HEK293T (cell line): ENCODE results near the gene TLX3.

Experiments
- ARNT ChIP-seq: fragments of 450-650 bp; IDR thresholded peaks from 2 replicates; pipeline ENCODE4 v1.6.1; 2017; ENCODE audit warnings: mild to moderate bottlenecking
- BHLHE40 ChIP-seq: fragments of 450-650 bp; IDR thresholded peaks from 2 replicates; pipeline ENCODE4 v1.6.1; 2016; ENCODE audit warnings: mild to moderate bottlenecking, moderate library complexity, borderline replicate concordance
- ELF4 ChIP-seq: fragments of 450-650 bp; IDR thresholded peaks from 2 replicates; pipeline ENCODE4 v1.6.1; 2017; ENCODE audit warnings: antibody characterized with exemption
- FOXK2 ChIP-seq: fragments of 450-650 bp; IDR thresholded peaks from 2 replicates; pipeline ENCODE4 v1.6.1; 2016; ENCODE audit warnings: mild to moderate bottlenecking
- FOXM1 ChIP-seq: fragments of 450-650 bp; IDR thresholded peaks from 2 replicates; pipeline ENCODE4 v1.6.1; 2017; ENCODE audit warnings: mild to moderate bottlenecking, borderline replicate concordance
- NFRKB ChIP-seq: fragments of 450-650 bp; IDR thresholded peaks from 2 replicates; pipeline ENCODE4 v1.6.1; 2016; ENCODE audit warnings: mild to moderate bottlenecking, moderate library complexity
- SUZ12 ChIP-seq: fragments of 450-650 bp; IDR thresholded peaks from 2 replicates; pipeline ENCODE4 v1.6.1; 2016; ENCODE audit warnings: mild to moderate bottlenecking
- TARDBP ChIP-seq: fragments of 450-650 bp; IDR thresholded peaks from 2 replicates; pipeline ENCODE4 v1.6.1; 2016
- TF ChIP-seq, protein P1 (sequence below): fragments of 450-650 bp; IDR thresholded peaks from 2 replicates; pipeline ENCODE4 v1.6.1; 2016

DNA sequence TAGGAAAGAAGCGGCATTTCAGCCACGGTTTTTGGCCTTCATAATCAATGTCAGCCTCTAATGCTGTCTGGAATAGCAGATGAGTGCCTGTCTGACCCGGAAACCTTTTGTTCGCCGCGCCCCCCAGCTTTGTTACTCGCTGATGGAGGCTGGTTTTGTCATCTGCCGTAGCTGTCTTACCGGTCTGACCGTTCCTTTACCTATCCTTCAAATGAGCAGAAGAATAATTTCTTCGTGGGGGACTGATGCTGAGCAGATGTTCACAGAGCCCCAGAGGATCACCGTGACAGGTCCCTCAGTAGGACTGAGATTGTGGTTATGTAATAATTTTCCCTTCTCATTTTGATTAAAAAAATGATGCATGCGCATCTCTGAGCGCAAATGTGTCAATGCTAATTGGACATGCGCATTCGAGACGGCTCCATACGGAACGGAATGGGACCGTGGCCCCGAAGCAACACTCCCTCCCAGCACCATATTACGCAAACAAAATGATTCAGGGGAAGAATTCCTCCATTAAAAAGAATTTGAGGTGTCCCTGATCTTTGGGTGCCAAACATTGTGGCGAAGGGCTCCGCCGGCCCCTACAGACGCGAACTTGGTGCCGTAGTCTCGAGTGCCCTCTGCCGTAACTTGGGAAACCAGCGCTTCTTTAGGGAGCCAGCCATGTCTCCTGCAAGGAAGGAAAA lies 27.6 kb downstream of the TLX3 start:
- TF ChIP-seq ELF4 (no peak), SUZ12 (no peak), TARDBP (no peak), FOXM1 (no peak), NFRKB (no peak), BHLHE40 (no peak), FOXK2 (no peak), ARNT (no peak)
- TF ChIP-seq, protein P1, sequence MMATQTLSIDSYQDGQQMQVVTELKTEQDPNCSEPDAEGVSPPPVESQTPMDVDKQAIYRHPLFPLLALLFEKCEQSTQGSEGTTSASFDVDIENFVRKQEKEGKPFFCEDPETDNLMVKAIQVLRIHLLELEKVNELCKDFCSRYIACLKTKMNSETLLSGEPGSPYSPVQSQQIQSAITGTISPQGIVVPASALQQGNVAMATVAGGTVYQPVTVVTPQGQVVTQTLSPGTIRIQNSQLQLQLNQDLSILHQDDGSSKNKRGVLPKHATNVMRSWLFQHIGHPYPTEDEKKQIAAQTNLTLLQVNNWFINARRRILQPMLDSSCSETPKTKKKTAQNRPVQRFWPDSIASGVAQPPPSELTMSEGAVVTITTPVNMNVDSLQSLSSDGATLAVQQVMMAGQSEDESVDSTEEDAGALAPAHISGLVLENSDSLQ = no peak
